Stimulated activated naive CD4-positive, alpha-beta T cell (primary cell): Measurements from ENCODE around the gene CAPRIN1.

Source experiments
- DNase-seq, 6 experiments: peaks; one replicate each; lab custom pipeline; 2025; lab: John Stamatoyannopoulos, UW

Gene CAPRIN1

DNA sequence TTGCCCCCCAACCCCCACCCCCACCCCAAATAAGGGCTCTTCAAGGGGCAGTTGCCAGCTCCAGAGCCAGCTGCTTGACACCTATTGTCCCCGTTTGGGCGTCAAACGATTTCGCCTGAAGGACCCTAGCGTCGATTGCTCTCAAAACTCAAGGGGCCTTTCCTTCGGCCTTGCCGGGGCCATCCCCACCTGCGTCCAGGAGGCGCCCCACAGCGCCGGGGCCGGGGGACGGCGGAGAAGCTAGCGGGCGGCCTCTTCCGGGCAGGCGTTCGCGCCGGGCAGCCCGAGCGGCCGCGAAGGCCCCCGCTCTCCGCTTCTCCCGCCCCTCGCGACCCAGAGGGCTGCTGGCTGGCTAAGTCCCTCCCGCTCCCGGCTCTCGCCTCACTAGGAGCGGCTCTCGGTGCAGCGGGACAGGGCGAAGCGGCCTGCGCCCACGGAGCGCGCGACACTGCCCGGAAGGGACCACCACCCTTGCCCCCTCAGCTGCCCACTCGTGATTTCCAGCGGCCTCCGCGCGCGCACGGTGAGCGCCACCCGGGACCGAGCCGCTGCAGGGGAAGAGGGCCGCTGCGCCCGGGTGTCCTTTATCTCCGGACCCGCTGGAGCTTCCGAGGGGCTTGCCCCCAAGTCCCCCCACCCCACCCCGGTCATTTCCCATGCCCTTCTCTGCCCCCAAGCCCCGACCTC, at the start of gene CAPRIN1:
Gene CAPRIN1 (plus strand): TSS at position 383 of the 687 bp plus-strand sequence. CDS start 690 bp downstream, outside the sequence.
- peak; percentile 72 to 98 (median 82) for DNase-seq

- no peak for DNase-seq
Measured at GRCh38 chr11:34002420-34002819, 49.1 kb upstream of the CAPRIN1 start.

- no peak for DNase-seq
Measured at GRCh38 chr11:34004236-34004635, 47.3 kb upstream of the CAPRIN1 start.

DNA sequence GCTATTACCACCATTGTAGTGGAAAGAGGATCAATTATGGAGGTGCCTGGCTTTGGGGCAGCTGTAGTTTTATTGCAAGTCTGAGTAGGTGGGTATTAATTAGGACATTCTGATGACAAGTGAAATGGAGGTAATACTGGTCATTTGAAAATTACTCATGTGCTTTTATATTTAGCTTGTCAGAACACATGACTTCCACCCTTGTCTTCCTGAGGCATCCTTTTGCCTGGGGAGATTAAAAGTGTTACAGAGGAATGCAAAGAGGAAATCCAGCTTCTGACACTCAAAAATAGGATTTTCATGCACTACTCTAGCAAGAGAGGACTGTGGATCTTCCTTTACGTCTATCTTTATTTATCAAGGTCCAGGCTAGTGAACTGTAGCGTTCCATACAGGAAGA, 44.7 kb upstream of the CAPRIN1 start:
- no peak for DNase-seq

DNA sequence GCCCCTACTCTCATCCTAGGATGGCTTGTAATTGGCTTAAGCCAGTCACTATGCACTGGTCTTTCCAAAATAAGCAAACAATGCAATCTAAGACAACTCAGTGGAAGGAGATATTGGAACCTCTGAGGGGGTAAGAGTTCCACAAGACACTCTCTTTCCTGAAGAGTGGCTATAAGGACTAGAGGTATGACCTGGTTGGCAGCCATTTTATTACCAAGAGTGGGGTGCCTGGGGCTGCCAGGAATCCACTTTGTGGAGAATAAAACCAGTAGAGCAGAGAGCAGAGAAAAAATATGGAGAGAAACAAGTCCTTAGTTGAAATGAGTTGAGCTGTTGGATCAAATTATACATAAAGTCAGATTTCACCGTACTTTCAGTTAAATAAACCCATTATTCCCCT, 38.8 kb upstream of the CAPRIN1 start:
- DNase-seq, result no peak

DNA sequence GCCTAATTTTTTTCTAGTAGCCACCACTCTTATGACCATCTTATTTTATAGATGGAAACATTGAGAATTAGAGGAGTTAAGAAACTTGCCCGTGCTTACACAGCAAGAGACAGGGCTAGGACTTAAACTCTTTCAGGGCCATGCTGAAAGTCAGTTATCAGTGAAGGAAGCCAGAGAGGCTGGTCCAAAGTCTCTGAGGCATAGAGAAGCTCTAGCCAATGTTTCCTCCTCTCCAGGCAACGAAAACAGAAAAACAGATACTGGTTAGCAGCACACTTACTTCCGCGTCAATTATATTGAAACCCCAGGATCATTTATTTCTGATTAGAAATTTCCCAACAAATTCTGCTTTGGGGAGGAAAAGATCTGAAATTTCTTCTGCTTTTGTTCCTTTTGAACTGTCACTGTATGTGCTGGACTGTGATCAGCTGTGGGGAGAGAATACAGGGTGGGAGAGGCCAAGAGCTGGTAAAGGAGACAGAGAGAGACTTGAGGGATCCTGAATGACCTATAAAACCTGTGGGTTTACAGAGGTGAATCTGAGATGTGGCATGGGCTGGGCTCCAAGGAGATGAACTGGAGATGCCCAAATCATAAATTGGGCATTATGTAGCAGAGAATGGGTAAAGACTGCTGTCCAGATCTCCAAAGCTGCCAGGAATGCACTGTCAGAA, 37.5 kb upstream of the CAPRIN1 start:
- DNase-seq, result no peak

DNA sequence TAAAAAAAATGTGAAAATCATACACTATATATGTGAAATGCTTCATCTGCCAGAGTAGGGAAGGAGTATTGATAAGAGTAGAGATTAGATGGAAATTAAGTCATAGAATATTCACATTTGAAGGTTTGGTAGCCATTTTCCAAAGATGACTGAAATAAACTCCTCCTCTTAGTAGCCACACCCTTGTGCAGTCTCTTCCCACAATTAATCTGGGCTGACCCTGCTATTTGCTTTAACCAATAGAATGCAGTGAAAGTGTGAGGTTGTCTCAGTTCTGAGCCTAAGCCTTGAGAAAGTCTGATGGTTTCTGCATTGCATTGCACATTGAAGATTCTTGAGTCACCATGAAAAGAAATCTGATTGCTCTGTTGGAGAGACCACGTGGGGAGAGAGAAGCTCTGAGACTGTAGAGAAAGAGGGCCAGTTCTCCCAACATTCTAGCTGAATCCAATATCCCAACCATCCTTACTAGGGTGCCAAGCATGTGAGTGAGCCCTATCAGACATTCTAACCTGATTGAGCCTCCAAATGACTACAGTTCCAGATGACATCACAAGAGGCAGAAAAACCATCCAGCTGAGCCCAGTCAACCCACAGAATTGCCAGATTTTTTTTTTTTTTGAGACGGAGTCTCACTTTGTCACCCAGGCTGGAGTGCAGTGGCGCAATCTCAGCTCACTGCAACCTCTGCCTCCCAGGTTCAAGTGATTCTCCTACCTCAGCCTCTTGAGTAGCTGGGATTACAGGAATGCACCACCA, 29.4 kb upstream of the CAPRIN1 start:
- DNase-seq, result no peak

DNA sequence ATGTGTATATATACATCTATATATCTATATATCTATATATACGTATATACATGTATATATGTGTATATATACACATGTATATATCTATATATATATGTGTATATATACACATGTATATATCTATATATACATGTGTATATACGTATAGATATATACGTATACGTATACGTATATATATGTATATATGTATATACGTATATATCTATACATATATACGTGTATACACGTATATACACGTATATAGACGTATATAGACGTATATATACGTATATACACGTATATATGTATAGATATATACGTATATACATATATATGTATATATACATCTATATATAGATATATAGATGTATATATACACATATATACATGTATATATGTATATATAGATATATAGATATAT, 25.1 kb upstream of the CAPRIN1 start:
- no peak for DNase-seq

DNA sequence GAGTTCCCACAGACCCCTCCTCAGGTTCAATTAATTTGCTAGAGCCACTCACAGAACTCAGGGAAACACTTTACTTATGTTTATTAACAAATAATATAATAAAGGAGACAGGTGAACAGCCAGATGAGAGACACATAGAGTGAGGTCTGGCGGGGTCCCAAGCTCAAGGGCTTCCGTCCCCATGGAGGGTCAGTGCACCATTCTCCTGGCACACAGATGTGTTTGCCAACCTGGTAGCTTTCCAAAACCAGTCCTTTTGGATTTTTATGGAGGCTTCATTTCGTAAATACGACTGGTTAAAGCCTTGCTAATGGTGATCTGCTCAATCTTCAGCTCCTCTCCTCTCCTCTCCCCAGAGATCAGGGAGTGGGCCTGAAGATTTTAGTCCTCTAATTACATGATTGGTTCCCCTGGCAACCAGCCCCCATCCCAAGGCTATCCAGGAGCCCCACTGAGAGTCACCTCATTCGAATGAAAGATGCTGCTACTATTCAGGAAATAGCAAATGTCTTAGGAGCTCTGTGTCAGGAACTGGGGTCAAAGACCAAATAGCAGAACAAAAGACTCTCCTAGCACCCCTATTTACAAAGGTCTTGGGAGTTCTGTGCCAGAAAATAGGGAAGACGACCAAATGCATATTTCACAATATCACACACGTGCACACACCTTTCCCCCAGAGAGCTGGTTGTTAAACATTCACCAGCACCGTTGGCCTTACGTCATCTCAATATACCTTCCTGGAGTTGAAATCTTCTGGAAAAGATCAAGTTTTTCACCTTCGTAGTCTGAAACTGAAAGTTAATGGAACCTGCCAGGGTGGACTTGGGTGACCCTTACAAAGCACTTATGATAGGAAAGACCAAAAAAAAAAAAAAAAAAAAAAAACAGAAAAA, 23.8 kb upstream of the CAPRIN1 start:
- DNase-seq, result no peak

- no peak for DNase-seq
Measured at GRCh38 chr11:34028425-34028824, 23.1 kb upstream of the CAPRIN1 start.

DNA sequence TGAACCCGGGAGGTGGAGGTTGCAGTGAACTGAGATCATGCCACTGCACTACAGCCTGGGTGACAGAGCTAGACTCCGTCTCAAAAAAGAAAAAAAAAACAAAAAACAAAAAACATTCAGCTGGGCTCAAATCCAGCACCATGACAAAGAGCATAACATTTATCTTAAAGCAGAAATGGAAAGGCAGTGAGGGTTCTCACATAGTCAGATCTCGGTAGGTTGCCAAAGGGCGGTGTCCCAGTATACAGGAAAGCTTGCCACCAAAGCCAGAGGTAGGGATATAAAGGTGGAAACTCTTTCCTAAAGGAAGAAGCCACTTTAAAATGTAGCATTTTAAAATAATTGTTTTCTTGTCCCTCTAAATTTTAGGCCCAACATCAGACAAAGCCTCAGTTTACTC, 22.4 kb upstream of the CAPRIN1 start:
- DNase-seq, result no peak

DNA sequence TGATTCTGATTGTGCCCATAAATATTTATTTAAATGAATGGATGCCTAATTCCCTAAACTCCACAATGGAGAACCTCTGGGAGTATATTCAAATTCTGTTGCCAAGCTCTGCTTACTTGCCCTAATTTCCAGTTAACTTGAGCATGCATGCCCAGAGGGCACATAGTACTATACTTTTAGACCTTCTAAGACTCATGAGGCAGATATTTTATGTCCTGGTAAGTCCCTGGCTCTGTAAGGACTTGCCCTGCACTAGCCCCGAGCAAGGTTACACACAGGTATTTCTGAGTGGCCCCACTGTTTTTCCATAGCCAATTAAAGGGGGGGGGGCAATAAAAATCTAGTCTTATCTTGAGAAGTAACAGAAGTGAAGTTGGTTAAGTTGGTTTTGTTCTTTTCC, 21.1 kb upstream of the CAPRIN1 start:
- DNase-seq, result no peak

DNA sequence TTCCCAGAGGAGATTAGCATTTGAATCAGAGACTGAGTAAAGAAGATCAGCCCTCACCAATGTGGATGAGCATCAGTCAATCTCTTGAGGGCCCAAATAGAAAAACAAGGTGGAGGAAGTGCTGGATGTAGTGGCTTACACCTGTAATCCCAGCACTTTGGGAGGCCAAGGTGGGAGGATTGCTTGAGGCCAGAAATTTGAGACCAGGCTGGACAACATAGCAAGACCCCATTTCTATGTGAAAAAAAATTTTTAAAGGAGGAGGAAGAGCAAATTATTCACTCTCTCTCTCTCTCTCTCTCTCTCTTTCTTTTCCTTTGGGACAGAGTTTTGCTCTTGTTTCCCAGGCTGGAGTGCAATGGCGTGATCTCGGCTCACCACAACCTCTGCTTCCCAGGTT, 18.1 kb upstream of the CAPRIN1 start:
- DNase-seq, result no peak

DNA sequence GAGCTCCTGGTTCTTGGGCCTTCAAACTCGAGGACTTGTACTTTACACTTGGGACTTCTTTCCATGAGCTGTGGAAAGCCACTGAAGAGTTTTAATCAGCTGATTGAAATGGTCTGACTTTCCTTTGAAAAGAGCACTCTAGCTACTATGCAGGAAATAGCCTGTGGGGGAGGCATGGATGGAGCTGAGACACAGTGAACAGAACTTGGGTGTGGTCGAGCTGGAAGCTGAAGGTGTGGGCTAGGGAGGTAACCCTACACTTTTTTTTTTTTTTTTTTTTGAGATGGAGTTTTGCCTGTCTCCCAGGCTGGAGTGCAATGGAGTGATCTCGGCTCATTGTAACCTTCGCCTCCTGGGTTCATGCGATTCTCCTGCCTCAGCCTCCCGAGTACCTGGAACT, 17.5 kb upstream of the CAPRIN1 start:
- DNase-seq, result no peak

DNA sequence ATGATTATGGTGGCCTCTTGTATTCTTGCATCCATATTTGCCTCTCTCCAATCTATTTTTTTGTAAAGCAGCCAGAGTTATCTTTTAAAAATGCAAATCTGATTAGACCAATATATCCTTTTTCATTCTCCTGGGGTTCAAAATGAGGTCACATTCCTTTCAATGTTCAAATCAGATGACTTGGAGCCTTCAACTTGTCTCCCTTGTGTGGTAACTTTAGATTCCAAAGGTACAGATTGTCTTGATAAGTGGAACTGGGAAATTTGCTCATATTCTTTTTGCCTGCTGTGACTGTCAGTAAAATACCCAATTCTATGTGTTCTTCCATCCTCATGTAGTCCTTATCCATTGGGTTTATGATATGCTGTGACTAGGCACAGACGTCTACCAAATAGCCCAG, 15.1 kb upstream of the CAPRIN1 start:
- no peak for DNase-seq

GRCh38 chr11:34037016-34037415, 14.5 kb upstream of the CAPRIN1 start:
- DNase-seq, result no peak

DNA sequence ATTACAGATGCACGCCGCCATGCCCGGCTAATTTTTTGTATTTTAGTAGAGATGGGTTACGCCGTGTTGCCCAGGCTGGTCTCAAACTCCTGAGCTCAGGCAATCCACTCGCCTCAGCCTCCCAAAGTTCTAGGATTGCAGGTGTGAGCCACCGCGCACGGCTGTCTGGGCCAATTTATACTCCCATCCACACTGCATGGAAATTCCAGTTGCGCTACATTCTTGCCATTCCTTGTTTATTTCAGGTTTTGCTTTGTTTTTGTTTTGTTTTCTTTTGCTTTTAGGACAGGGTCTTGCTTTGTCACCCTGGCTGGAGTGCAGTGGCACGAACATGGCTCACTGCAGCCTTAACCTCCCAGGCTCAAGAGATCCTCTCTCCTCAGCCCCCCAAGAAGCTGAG, 11.0 kb upstream of the CAPRIN1 start:
- DNase-seq, result no peak

DNA sequence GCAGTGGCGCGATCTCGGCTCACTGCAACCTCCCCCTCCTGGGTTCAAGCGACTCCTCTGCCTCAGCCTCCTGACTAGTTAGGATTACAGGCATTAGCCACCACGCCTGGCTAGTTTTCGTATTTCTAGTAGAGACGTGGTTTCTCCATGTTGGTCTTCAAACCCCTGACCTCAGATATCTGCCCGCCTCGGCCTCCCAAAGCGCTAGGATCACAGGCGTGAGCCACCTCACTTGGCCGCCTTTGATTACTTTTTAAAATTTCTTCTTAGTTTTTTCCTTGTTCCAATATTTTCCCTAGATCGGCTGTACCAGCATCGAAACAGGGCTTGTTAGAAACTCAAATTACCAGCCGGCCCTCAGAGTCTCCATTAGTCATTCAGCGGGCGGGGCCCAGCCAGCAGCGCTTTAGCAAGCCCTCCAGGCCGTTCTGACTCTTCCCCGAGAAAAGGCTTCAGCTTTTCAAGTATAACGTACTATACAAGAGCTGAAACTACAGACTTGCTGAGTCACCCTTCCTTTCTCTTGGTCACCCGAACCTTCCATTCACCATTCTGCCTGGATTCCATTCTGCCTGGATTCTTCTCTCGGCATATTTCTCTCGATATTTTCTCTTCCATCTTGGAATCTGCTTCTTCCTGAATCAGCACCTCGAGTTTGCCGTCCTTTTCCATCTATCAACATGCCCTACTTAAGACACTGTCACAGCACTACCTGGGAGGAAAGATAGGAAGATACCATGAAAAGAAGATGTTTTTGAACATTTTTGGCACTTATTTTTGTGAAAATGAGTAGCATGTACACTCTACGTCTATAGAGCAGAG, 6.7 kb upstream of the CAPRIN1 start:
- no peak for DNase-seq

- no peak for DNase-seq
Measured at GRCh38 chr11:34049028-34049427, 2.5 kb upstream of the CAPRIN1 start.

DNA sequence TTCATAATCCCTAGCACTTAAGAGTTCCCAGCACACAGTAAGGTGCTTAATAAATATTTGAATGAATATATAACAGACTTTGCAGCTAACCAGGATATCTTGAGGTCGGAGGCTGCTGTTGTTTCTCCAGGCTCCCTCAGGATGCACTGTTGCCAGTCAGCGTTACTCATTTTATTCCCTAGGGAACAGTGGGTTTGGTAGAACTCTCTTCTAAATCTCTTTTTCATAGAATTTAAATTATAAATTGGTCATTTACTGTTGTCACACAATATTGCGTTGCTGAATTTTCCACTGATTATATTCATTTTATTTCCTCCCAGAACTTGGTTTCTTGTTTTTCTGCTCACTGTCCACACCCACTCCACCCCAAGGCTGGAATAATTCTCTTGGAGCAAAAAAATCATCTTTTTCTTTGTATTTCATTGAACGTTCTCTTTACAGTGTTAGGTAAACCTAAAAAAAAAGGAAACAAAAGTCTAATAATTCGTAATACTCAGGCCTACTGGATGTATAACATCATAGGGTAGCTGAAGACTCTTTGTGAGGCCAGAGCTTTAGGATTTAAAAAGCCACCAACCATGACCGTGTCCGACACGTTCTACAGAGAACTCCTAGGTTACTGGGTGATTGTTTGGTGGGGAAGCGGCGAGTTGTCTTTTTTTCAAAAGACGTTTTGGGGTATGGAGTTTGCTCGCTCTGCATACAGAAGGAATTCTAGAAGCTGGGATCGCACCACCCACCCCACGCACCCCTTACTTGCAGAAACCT, 766 bp upstream of the CAPRIN1 start:
- no peak for DNase-seq
